Thyroid gland (tissue), 4 donors: ENCODE results near the gene ROPN1L.

ENCODE experiments used
- CTCF ChIP-seq, 6 experiments: fragments of 200-600 bp in 3 of 6; fragments of 450-650 bp in 3 of 6; sonication (generic) in 3 of 6; IDR thresholded peaks; one replicate each; pipeline ENCODE4 v1.5.1; 2016 to 2019; ENCODE audit warnings: antibody characterized with exemption in 6 of 6, mild to moderate bottlenecking in 2 of 6, inconsistent platforms in 1 of 6, moderate library complexity in 1 of 6
- POLR2A ChIP-seq, 2 donors: fragments of 450-650 bp; IDR thresholded peaks; one replicate each; pipeline ENCODE4 v1.6.1; 2017; ENCODE audit warnings: antibody characterized with exemption in 2 of 2, mild to moderate bottlenecking in 2 of 2, moderate library complexity in 1 of 2

- no peak for TF ChIP-seq POLR2A (IDR thresholded peaks at IDR 0.05)
- TF ChIP-seq CTCF (IDR thresholded peaks at IDR 0.05), result no peak
These were observed 32.9 kb downstream of the ROPN1L start for GRCh38 chr5:10474521-10475075.
